K562 (cell line): ENCODE measurements around the gene PCAT6. TPM values are rescaled to one million over a fixed set of nuclear protein-coding genes. Genes with fewer than 3 reads are reported as not detected.
A peak's percentile ranks its signal among the peaks of the same experiment; 100 is the strongest.

ENCODE experiments used
- ATF7 ChIP-seq: fragments of 450-650 bp; IDR thresholded peaks from 2 replicates; pipeline ENCODE4 v1.7.1; 2014; ENCODE audit warnings: mild to moderate bottlenecking, moderate library complexity
- CC2D1A ChIP-seq: fragments of 450-650 bp; IDR thresholded peaks from 2 replicates; pipeline ENCODE4 v1.6.1; 2017; ENCODE audit warnings: mild to moderate bottlenecking
- CXXC5 ChIP-seq: fragments of 250-450 bp; sonication (Bioruptor Pico); IDR thresholded peaks from 2 replicates; pipeline ENCODE4 v1.8.0; 2022; ENCODE audit warnings: inconsistent platforms, mild to moderate bottlenecking, moderate library complexity
- E2F3 ChIP-seq: fragments of 250-450 bp; sonication (Bioruptor Pico); IDR thresholded peaks from 2 replicates; pipeline ENCODE4 v1.4.0; 2020; ENCODE audit warnings: mild to moderate bottlenecking
- FOXK2 ChIP-seq, 2 experiments: fragments of 450-650 bp; IDR thresholded peaks in 1 of 2; conservative IDR thresholded peaks in 1 of 2; 2 replicates each; pipeline ENCODE4 v1.6.1; 2016; ENCODE audit warnings: low read depth in 2 of 2, mild to moderate bottlenecking in 1 of 2
- FOXO4 ChIP-seq: fragments of 450-650 bp; formaldehyde crosslinking; IDR thresholded peaks from 2 replicates; pipeline ENCODE4 v1.4.0; 2020; ENCODE audit warnings: mild to moderate bottlenecking, moderate library complexity
- GABPA ChIP-seq: fragments of 200-800 bp; sonication (Bioruptor generic); conservative IDR thresholded peaks from 2 replicates; pipeline ENCODE4 v1.6.1; 2016; ENCODE audit warnings: low read depth, missing genetic modification characterization, missing compliant biosample characterization
- ID3 ChIP-seq, 2 experiments: fragments of 250-450 bp in 1 of 2; fragments of 450-650 bp in 1 of 2; sonication (Bioruptor Pico) in 1 of 2; IDR thresholded peaks; 2 replicates each; pipeline versions ENCODE4 v1.6.1 to v1.8.0; 2016 to 2021; ENCODE audit warnings: mild to moderate bottlenecking in 2 of 2, moderate library complexity in 2 of 2, missing compliant biosample characterization in 1 of 2, missing genetic modification characterization in 1 of 2
- LCOR ChIP-seq: sonication (generic); formaldehyde crosslinking; IDR thresholded peaks from 2 replicates; pipeline ENCODE4 v1.8.0; 2022; ENCODE audit warnings: mild to moderate bottlenecking, missing genetic modification reagents
- MAZ ChIP-seq, 2 experiments: fragments of 450-650 bp in 1 of 2; sonication (generic) in 1 of 2; formaldehyde crosslinking; IDR thresholded peaks in 1 of 2; conservative IDR thresholded peaks in 1 of 2; 2 replicates each; pipeline versions ENCODE4 v1.4.0 to v1.5.0; 2020; ENCODE audit warnings: mild to moderate bottlenecking in 1 of 2, missing genetic modification reagents in 1 of 2
- NEUROD1 ChIP-seq: fragments of 150-350 bp; IDR thresholded peaks from 2 replicates; pipeline ENCODE4 v1.6.1; 2014; ENCODE audit warnings: borderline replicate concordance, low read length, low read depth; ENCODE audit not compliant: partially characterized antibody
- NFE2 ChIP-seq: IDR thresholded peaks from 2 replicates; pipeline ENCODE4 v1.6.1; 2014; ENCODE audit warnings: antibody characterized with exemption, low read depth
- NFRKB ChIP-seq: fragments of 450-650 bp; IDR thresholded peaks from 2 replicates; pipeline ENCODE4 v1.6.1; 2016; ENCODE audit warnings: low read depth
- NRF1 ChIP-seq, 2 experiments: fragments of 450-650 bp; IDR thresholded peaks in 1 of 2; conservative IDR thresholded peaks in 1 of 2; 2 replicates each; pipeline ENCODE4 v1.6.1; 2014; ENCODE audit warnings: mild to moderate bottlenecking in 2 of 2
- POLR2G ChIP-seq: fragments of 200-400 bp; formaldehyde crosslinking; IDR thresholded peaks from 2 replicates; pipeline ENCODE4 v1.6.1; 2017; ENCODE audit warnings: low read depth, mild to moderate bottlenecking, antibody characterized with exemption, low read length, moderate library complexity
- RBM22 ChIP-seq: fragments of 200-400 bp; formaldehyde crosslinking; IDR thresholded peaks from 2 replicates; pipeline ENCODE4 v1.6.1; 2018; ENCODE audit warnings: low read length, low read depth; ENCODE audit not compliant: poor library complexity, severe bottlenecking
- SMARCA4 ChIP-seq: fragments of 450-650 bp; IDR thresholded peaks from 2 replicates; pipeline ENCODE4 v1.6.1; 2016
- TBP ChIP-seq: optimal IDR thresholded peaks from 2 replicates; pipeline ENCODE3; 2011; ENCODE audit warnings: low read depth, low read length, improper control_type of control experiment
- TCF7 ChIP-seq: sonication (generic); IDR thresholded peaks from 2 replicates; pipeline ENCODE4 v1.6.1; 2016; ENCODE audit warnings: antibody characterized with exemption, borderline replicate concordance
- ZBTB11 ChIP-seq, 3 experiments: fragments of 200-800 bp in 1 of 3; fragments of 250-450 bp in 1 of 3; fragments of 450-650 bp in 1 of 3; sonication (Bioruptor Pico) in 1 of 3; sonication (Bioruptor generic) in 1 of 3; formaldehyde crosslinking in 1 of 3; IDR thresholded peaks; 2 replicates each; pipeline versions ENCODE4 v1.6.1 to v1.8.0; 2016 to 2022; ENCODE audit warnings: mild to moderate bottlenecking in 2 of 3, missing genetic modification characterization in 2 of 3, missing compliant biosample characterization in 1 of 3, moderate library complexity in 1 of 3
- ZNF134 ChIP-seq: fragments of 250-450 bp; sonication (Bioruptor Pico); conservative IDR thresholded peaks from 2 replicates; pipeline ENCODE4 v1.4.0; 2020
- polyA plus RNA-seq, 8 experiments: library from polyadenylated mRNA; depleted of rRNA in 4 of 8; stranded (reverse) in 5 of 8; unstranded in 3 of 8; fragments of >200 nt; fragmentation: Nextera tagmentation in 2 of 8; fragmentation: Illumina TruSeq in 1 of 8; extraction: Ambion mirVana in 2 of 8; extraction: Trizol in 1 of 8; gene quantifications; 2 replicates each; pipeline versions ENCODE4 v1.2.1 to v1.2.3, GENCODE V29; 2011 to 2014; ENCODE audit warnings: inconsistent platforms in 1 of 8, missing spikeins in 1 of 8
- total RNA-seq, 7 experiments: library from RNA; depleted of rRNA in 6 of 7; stranded (reverse); fragments of >200 nt in 6 of 7; fragmentation: Illumina TruSeq in 2 of 7; extraction: Trizol in 2 of 7; gene quantifications; 2 replicates each; pipeline versions ENCODE4 v1.2.1 to v1.2.3, GENCODE V29; 2011 to 2021; ENCODE audit warnings: low replicate concordance in 1 of 7

Gene PCAT6
- total and polyA plus RNA-seq, 9 of the 15 experiments (the other 6 are each of a cell fraction or from before 2014, with no cell fraction given), result 0.25 to 2.4 (median 0.54) TPM; not detected in 1

DNA sequence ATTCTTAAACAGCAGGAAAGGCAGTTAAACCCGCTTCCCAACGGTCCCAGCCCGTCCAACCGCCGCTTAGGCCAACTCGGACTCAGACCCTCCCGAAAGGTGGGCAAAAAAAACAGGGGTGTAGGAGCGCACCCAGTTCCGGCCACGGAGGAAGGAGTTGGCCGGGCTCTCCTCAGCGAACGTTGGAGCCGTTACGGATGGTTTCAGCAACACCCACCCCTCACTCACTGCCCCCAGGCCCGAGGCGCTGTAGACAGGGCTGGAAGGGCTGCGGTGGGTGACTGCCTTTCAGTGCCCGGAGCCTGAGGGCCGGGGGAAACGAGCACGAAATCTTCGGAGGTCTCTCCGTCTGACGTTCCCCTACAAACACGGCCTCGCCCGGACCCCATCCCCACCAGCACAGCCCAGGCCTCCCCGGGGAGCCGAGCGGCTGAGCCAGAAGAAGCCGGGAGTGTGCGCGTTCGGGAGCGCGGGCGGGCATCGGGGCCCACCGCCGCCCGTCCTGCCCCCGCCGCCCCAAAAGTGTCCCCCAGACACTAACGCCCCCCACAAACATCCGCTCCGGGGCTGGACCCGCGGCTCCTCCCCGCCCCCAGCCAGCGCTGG is 3.8 kb upstream of the PCAT6 start (continued):
- TF ChIP-seq ZBTB11 (CRISPR knock-in tag; IDR thresholded peaks at IDR 0.05), result peak in 1 of 3 experiments; percentile 29; a peak in 1 of 6 replicates
- no peak for TF ChIP-seq NEUROD1
- TF ChIP-seq NFE2, result no peak
- TF ChIP-seq LCOR, result 0 out of 2 replicates have a peak, but pooled peaks have one; percentile 26
- TF ChIP-seq CXXC5, result peak; percentile 29; the same call in 1 of the 2 replicates
- TF ChIP-seq SMARCA4, result 0 out of 2 replicates have a peak, but pooled peaks have one; percentile 9
- TF ChIP-seq TCF7, result no peak
- peak; percentile 62 for TF ChIP-seq GABPA (tag)
- TF ChIP-seq POLR2G, result peak; percentile 76
- TF ChIP-seq MAZ (CRISPR knock-in tag; conservative IDR thresholded peaks at IDR 0.05 in 1 of 2, IDR thresholded peaks at IDR 0.05 in 1 of 2), result peak in 1 of 2 experiments; percentile 56
- TF ChIP-seq NRF1 (conservative IDR thresholded peaks at IDR 0.05 in 1 of 2, IDR thresholded peaks at IDR 0.05 in 1 of 2), result 0 out of 4 replicates have a peak, but pooled peaks of 1 of the 2 experiments have one; percentile 13
- peak; percentile 7; the same call in 1 of the 2 replicates for TF ChIP-seq NFRKB
- TF ChIP-seq ID3 (CRISPR knock-in tag; IDR thresholded peaks at IDR 0.05), result no peak
- 0 out of 2 replicates have a peak, but pooled peaks have one; percentile 32 for TF ChIP-seq ID3 (tag; IDR thresholded peaks at IDR 0.05)
- peak; percentile 56 for TF ChIP-seq E2F3
- no peak for TF ChIP-seq FOXK2 (conservative IDR thresholded peaks at IDR 0.05 in 1 of 2, IDR thresholded peaks at IDR 0.05 in 1 of 2; ENCODE audit: low read depth in 2 of 2)
- TF ChIP-seq RBM22, result peak; percentile 70
- TF ChIP-seq ATF7, result peak; percentile 39; the same call in 1 of the 2 replicates
- TF ChIP-seq TBP, result peak; percentile 10
- peak; percentile 42; the same call in 1 of the 2 replicates for TF ChIP-seq CC2D1A
- peak; percentile 28; the same call in 1 of the 2 replicates for TF ChIP-seq FOXO4 (CRISPR knock-in tag)
- no peak for TF ChIP-seq ZNF134
